Measurements from ENCODE around the gene HPCAL1.

Gene HPCAL1

DNA sequence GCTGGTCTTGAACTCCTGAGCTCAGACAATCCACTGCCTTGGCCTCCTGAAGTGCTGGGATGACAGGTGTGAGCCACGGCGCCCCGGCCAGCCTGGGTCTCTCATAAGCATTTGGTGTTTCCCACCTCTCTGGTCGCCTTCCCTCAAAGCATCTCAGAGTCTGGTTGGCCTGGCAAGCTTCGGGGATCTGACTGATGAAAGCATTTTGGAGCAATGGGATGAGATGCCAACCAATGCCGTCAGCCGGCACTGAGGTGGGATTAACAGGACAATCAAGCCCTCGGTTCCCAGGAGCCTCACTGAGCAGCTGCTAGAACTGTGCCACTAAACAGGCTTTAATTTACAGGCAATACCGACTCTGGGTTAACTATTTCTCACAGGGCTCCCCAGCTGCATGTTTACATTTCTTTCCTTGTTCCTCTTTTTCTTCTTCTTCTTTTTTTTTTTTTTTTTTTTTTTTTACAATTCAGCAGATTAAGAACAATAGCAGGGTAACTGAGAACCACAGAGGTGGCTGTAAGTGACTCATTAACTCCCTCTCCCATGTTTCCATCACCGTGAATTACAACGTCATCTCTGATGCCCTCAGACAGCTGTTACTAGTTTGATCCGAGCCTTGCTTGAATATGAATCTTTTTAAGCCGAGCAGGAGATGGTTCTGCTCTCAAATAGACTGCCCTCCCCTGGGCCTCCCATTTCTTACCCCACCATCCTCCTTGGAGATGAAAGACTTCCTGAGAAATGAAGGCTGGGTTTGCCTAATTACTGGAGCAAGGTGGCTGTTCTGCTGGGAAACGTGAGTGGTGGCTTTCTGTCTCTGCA, 107.5 kb downstream of the HPCAL1 start:
- DNase-seq = no peak

DNA sequence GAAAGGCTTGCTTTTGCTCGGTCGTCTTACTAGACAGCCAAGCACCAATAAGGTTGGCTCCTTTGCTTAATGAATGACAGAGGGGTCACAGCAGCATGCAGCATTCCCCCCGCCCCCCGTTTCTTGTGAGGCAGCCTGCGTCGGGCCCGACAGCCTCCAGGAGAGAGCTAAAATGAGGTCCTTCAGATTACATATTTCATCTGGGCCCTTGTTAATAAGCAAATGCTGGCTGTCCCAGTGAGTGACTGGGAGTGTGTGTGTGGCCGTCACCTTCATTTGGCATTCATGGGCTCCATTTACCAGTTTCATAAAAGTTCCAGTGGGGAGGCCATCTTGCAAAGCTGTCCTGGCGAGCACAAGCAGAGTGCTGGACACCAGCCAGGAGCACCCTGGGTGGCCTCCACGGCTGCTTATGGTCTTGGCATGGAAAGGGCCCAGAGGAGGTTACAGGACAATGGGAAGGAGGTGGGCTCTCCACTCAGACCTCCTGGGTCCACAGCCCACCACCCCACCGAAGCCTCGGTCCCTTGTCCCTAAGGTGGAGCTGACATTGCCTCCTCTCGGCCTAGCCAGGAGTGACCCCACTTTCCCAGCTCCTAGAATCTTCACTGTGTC, 108.2 kb downstream of the HPCAL1 start:
- DNase-seq = no peak

DNA sequence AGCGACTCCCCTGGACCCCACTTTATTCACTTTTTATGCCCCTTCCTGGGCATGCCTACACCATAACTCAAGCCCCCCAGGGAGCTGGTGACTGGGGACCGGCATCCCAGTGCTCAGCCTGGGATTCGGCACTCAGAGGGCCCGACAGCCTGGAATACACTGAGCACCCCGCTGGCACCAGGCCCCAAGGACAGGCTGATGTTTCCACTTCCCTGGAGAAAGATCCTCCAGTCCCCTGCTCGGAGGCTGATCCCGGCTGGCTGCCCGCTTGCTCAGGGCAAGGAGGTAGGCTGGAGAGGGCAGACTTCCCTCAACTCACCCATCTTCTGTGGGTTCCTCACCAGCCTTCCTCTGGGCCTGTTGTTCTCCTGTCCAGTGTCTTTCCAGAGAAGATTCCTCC, 108.9 kb downstream of the HPCAL1 start:
- no peak for DNase-seq

DNA sequence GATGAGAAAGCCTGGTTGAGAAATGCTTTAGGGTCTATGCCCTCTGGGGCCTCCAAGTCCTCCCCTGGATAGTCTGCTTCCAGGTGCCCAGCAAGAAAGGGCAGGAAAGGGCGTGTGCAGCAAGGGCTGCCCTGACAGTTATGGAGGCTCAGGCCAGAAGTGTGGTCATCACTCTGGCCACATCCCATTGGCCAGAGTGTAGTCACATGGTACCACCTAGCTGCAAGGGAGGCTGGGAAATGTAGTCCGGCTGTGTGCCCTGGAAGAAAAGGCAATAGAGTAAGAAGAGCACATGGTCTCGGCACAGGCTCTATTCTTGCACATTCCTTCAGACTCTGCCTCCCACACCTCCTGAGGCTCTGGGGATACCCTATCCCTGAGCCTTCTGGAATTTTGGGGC, 109.7 kb downstream of the HPCAL1 start:
- DNase-seq = peak; percentile 53 to 62

DNA sequence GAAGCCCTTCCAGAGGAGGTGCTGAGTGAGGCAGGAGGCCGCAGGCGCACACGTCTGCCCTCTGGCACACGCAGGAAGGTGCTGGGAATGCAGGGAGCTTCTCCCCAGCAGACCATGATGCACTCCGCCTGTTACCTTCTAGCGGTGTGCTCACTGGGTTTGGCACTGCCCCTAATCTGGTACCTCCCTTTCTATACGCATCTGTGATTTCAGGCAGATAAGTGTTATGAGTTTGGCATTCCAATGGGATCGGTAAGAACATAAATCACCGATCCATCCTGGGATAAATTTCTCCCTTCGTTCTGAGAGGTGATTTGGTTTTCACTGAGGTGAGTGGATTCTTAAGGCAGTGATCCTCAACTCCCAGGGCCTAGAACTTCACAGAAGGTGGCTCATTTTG, 110.8 kb downstream of the HPCAL1 start:
- DNase-seq = no peak

DNA sequence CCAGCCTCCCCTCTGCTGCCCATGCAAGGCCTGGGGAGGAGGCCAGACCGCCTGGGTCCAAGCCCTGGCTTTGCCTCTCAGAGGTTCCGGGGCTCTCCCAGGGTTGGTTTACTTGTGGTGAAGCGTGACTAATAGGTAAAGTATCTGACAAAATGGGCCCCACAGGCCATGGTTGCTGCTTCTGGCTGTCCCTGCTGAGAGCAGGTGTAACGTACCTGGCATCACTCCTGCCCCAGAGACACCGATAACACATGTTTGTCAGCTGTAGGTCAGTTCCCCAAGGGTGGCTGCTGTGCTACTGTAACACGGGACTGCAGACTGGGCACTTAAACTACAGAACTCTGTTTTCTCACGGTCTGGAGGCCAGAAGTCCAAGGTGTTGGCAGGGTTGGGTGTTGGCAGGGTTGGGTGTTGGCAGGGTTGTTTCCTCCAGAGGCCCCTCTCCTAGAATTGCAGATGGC, 111.3 kb downstream of the HPCAL1 start:
- no peak for DNase-seq

DNA sequence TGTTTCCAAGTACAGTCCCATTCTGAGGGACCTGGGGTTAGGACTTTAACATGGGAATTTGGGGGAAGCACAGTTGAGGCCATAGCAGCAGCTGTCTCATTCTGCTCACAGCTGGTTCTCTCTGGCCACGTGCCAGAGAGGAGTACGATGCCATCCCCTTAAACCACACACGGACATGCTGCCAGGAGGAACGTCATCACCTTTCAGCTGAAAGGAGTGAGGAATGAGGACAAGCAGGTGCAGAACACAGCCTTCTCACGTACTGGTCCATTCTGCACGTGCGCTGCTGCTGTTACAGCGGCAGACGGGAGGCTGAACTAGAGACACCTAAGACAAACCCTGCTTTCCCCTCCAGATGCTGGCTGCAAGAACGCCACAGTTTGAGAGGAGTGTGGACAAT, 111.9 kb downstream of the HPCAL1 start:
- DNase-seq = no peak

DNA sequence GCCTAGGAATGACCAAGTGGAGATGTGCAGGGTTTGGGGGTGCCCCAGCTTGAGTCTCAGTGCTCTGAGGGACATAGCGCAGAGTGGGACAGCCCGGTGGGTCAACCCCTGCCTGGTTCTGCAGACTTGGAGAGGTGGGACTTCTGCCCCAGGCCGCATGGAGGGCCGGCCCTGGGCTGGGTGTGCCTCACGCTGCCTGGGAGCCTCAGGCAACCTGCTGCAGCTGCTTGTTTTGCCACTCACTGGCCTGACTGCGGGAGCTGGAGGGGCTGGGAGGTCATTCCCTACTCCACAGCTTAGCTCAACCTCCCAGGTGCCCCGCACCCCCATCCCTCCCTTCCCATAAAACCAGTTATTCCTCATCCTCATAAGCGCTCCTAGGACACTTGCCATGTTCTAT, 112.3 kb downstream of the HPCAL1 start:
- no peak for DNase-seq

DNA sequence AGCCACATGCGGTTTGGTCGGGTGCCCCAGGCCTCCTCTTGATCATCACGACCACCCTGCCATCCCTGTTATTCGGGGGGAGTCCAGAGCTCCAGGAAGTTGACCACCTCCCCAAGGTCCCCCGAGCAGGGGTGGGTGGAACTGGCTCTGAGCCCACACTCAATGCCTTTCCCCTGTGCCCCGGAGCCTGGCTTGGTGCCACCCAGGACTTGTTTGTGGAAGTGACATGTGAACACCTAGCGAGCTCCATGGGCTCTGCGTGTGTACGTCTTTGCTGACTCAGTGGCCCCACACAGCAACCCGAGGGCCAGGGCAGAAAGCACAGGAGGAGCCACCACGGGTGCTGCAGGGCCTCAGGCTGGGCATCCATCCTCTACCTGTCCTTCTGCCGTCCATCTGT, 112.9 kb downstream of the HPCAL1 start:
- no peak for DNase-seq

DNA sequence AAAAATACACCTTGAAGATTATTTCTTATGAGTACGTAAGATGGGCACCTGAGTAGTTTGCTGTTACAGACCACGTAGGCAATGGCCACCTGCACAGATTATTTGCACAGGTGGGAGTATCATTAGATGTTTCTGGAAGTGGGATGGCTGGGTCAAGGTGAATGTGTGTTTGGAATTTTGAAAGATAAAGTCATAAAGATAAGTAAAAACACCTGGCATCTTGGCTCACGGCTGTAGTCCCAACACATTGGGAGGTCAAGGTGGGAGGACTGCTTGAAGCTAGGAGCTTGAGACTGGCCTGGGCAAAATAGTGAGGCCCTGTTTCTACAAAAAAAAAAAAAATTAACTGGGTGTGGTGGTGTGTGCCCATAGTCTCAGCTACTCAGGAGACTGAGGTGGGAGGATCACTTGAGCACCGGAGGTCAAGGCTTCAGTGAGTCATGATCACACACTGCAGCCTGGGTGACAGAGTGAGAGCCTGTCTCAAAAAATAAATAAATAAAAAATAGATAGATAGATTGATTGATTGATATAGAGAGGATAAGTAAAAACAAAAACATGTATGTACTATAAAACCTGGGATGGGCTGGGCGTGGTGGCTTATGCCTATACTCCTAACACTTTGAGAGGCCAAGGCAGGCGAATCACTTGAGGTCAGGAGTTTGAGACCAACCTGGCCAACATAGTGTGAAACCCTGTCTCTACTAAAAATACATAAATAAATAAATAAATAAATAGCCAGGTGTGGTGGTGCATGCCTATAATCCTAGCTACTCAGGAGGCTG, 115.0 kb downstream of the HPCAL1 start:
- DNase-seq = no peak

DNA sequence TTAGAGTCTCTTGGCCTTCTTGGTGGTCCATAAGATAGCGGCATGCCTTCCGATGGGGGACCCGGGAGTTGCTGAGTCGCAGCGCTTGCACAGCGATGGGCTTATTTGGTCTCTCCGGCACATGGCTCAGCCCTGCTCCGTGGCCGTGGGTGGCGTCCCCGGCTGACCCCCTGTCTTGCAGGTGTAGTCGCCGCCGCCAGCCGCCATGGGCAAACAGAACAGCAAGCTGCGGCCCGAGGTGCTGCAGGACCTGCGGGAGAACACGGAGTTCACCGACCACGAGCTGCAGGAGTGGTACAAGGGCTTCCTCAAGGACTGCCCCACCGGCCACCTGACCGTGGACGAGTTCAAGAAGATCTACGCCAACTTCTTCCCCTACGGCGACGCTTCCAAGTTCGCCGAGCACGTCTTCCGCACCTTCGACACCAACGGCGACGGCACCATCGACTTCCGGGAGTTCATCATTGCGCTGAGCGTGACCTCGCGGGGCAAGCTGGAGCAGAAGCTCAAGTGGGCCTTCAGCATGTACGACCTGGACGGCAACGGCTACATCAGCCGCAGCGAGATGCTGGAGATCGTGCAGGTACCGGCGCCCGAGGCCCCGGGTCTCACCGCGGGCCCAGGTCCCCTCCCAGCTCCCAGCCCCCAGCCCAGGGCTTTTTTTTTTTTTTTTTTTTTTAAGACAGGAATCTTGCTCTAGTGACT, 117.0 kb downstream of the HPCAL1 start:
- no peak for DNase-seq

DNA sequence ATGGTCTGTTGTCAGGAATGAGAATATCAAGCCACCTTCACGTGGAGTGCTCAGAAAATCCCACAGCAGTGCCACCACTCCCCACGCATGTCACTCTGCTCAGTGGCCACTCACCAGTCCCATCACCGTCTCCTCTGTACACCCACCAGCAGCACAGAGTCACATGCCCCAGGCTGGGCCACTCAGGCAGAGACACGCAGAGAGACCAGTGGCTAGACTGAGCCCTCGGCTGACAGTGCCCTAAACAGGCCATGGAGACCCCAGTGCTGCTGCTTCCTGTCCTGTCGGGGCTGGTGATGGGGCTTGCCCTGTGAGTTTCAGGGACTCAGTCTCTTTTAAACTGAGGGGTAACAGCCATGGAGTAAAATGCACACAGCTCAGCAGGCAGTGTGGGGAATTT, 119.5 kb downstream of the HPCAL1 start:
- DNase-seq = no peak

DNA sequence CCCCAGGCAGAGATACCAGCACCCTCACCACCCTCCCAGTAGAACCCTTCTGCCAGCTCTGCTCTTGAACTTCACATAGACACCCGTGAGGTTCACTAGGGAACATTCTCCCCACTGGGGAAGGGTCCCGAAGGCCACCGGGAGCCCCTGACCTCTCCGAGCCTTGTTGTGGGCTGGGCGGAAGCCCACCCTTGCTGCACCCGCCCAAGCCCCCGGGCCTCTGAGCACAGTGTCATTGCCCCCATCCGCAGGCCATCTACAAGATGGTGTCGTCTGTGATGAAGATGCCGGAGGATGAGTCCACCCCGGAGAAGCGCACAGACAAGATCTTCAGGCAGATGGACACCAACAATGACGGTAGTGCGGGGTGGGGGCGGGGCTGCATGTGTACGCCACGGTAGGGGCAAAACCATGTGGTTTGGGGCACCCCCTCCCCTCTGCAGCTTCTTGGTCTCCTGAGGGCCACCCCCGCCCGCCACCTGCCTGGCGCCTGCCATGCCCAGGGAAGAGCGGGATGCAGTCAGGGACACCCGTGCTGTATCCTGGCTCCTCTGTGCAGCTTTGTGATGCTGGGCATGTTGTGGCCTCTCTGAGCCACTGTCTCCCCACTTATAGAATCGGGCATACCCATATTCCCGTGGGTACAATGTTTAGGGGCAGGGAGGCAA, 120.2 kb downstream of the HPCAL1 start:
- DNase-seq = no peak

DNA sequence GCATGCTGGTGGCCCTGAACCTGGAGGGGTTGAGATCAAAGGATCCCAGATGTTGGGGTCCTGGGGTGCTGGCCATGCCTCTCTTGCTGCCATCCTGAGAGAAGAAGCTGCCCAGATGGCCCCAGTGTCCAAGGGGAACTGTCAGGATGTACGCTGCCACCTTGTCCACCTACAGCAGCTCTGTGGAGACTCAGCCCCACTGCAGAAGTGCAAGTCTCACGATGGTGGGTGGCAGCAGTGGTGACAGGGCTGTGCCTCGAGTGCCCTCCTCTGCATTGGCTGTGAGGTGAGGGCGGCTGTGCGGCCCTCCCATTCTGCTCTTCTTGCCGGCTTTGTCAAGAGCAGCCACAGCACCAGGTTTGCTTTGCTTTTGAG, 120.7 kb downstream of the HPCAL1 start:
- no peak for DNase-seq

DNA sequence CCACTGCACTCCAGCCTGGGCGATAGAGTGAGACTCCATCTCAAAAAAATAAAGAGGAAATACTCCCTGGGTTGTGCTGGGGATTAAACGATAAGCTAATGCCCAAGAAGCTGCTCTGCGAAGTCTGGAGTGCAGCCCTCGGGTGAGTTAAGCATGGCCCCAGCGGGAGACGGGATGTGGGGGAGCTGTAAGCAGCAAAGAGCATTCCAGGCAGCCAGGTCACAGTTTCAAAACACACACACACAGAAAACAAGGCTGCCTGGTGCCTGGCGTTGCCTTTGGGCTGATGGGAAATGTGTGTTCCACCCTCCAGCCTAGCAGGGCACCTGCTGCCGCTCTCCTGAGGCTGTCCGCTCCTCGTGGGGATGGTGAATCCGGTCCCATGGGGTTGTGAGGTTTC, 121.3 kb downstream of the HPCAL1 start:
- DNase-seq = no peak

DNA sequence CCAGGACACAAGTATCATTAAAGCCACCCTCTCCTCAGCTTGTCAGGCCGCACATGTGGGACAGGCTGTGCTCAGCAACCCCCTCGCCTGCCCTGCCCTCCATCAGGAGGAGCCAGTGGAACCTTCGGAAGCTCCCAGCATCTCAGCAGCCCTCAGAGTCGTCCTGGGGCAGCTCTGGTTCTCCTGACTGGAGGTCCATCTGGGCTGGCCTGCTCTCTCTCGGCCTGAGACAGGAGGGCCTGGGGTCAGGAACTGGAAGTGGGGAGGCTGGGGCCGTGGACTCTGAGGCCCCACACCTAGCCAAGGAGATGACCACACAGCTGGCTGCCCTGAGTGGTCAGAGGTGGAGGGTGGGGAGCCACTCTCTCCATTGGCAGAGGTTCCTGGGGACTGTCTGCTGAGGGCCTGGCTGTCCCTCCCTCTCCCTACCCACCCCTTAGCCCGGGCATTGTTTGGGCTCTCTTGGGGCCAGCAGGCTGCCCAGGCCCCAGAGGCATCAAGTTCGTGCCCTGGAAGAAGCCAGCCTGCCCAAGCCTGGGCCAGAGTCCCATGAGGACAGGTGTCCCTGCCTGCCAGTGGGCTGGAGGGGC, 122.3 kb downstream of the HPCAL1 start:
- no peak for DNase-seq

DNA sequence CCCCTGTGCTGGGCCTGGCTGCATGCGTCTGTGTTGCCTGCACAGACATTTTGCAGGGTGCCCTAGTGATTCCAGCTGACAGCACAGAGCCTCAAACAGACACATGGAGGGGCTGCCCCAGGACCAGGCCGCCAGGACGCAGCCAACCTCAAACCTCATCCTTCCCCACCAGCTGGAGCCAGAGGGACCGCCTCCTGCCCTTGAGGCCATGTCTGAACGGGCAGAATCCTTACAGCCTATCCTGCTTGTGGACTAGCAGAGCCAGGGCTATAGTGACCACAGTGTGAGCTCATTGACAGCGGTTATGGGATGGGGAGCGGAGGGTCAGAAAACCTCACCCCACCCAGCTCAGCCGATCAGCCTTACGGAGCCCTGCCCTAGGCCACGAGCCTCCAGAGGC, 123.0 kb downstream of the HPCAL1 start:
- DNase-seq = no peak

DNA sequence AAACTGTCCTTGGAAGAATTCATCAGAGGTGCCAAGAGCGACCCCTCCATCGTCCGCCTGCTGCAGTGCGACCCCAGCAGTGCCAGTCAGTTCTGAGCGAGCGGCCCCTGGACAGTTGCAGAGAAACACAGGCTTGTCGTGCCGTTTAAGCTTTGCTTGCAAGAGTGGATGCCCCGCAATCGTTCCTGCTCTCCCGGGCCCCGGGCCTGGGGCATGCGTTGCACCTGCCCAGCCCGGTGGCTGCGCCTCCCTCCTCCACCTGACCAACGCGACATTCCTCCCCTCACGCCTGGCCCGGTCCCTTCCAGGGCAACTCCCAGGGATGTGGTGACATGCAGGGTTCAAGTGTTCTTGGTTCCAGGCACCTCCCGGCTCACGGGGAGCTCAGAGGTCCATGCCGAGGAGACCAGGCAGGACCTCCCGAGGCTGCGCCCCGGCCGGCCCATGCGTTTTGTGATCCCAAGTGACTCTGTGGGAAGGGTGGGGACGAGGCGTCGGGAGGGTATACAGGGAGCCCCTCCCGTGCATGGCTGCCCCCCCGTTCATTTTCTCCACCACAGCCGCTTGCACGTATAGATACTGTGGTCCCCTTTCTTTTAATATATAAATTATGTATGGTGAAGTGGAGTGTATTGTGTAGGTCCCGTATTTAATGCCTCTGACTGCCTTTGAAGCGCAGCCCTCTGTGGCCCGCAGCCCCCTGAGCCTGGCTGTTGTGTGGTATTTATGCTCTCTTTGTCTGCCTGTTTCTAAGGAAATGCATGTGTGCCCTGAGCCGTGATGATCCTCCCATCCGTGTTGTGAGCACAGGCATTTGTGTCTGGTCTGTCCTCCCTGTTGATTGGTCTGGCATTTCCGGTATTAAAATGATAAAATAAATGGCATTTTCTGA, 124.3 kb downstream of the HPCAL1 start:
- no peak for DNase-seq

DNA sequence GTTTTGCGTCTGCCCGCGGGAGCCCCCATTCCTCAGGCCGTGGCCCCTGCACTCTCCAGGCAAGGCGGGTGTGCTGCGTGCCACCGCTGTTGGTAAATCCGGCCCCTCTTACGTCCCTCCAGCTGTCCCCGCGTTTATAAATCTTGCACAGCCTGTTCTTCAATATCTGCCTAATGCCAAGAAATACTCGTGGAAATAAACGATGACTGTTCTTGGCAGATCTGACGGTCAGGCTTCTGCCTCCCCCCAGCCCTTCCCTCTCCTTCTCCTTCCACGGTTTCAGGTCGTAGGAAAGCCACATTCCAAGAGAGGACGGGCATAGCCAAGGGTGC, 124.9 kb downstream of the HPCAL1 start:
- DNase-seq = no peak

DNA sequence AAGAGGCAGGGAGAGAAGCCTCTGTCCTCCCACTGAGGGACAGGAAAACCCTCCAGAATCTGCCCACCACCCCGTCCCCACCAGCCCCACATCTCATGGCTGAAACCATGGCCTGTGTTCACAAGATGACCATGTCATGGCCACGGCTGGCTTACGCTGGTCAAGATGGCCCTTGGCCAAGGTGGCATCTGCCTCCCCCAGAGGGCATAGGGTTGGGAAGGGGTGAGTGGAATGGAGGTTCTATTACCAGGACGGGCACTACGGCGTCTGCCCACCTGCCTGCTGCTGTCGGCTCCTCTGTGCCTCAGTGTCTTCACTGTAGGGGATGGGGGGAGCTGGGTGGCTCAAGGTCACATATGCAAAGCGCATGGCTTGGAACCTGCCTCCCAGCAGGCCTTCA, 125.7 kb downstream of the HPCAL1 start:
- DNase-seq = no peak

DNA sequence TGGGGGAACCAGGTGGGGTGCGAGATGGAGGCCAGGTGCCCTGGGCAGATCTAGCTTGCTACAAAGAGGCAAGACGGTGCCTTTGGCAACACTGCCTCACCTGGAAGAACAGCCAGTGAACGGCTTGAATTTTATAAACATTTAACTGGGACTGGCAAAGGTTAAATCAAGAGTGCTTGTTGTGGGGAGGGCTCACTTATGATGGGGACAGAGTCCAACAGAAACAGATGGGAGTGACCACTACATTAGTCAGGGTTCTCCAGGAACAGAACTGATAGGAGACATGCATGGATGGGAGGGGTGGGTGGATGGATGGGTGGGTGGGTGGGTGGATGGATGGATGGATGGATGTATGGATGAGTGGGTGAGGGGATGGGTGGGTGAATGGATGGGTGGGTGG, 126.2 kb downstream of the HPCAL1 start:
- no peak for DNase-seq

Data from activated T-cell treated with anti-CD3 and anti-CD28 coated beads, Interleukin-2, amount 50 U/mL, for 48 hours (primary cell).